GM10248 (cell line): ENCODE measurements around the gene GPR176.

Source experiments
- CTCF ChIA-PET: fragments of 300-600 bp; sonication (Branson Sonifier 250); formaldehyde crosslinking; extraction: SDS; loops from one replicate; lab custom pipeline; 2021; ENCODE audit warnings: antibody characterized with exemption; lab: Yijun Ruan, JAX
- POLR2A ChIA-PET: fragments of 350-650 bp; sonication (Branson Sonifier 250); formaldehyde crosslinking; extraction: SDS; loops from one replicate; lab custom pipeline; 2020; ENCODE audit warnings: antibody characterized with exemption; lab: Yijun Ruan, JAX
- DNase-seq: peaks from one replicate; pipeline ENCODE4 v3.0.0; 2012; ENCODE audit errors: extremely low spot score
- TF ChIP-seq, protein P1 (sequence below): IDR thresholded peaks from 2 replicates; pipeline ENCODE4 v1.5.1; 2012; ENCODE audit warnings: mild to moderate bottlenecking, low read depth; ENCODE audit errors: extremely low read depth, missing control alignments, control extremely low read depth

Gene GPR176

DNA sequence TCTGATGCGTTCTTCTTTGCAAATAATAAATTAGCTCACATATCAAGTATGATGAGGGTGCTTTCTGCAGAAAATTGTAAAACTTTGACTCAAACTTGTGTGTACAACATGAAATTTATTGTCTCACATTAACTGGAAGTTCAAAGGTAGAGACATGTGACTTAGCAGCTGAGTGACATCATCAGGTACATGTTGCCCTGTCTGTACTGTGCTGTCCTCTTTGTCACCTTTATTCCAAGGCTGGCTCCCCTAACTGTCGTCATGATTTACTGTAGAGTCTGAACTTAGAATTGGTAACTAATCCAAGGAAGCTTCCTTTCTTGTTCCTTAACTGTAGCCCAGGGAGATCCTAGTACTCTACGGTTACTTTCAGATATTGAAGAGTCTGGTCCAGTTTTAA, 125.1 kb downstream of the GPR176 start:
- CTCF ChIA-PET: interaction anchor here (1.0 to 1.7 kb wide), 3 partner anchors 9 to 479 kb away, joined by 3 to 4 read pairs (median 3); no protein-coding TSS in a partner anchor
- no peak for DNase-seq
- TF ChIP-seq, protein P1, sequence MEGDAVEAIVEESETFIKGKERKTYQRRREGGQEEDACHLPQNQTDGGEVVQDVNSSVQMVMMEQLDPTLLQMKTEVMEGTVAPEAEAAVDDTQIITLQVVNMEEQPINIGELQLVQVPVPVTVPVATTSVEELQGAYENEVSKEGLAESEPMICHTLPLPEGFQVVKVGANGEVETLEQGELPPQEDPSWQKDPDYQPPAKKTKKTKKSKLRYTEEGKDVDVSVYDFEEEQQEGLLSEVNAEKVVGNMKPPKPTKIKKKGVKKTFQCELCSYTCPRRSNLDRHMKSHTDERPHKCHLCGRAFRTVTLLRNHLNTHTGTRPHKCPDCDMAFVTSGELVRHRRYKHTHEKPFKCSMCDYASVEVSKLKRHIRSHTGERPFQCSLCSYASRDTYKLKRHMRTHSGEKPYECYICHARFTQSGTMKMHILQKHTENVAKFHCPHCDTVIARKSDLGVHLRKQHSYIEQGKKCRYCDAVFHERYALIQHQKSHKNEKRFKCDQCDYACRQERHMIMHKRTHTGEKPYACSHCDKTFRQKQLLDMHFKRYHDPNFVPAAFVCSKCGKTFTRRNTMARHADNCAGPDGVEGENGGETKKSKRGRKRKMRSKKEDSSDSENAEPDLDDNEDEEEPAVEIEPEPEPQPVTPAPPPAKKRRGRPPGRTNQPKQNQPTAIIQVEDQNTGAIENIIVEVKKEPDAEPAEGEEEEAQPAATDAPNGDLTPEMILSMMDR: no peak
- POLR2A ChIA-PET: no interaction called here

DNA sequence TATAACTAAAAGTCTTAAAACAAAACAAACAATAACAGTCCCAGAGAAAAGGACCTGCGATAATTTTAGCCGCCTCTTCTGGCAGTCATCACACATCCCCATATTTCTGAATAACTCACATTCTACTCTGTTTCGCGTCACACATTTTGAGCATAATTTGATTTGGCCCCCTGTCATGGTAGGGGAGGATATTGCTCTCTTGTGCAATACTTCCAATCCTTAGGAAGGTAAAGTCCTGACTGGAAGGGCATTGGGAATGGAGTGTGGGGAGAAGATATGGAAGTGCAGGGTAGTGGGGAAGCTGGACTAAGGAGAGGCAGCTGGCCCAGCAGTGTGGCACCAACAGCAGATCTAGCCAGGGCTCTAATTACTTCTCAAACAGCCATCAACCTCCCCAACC, 126.1 kb downstream of the GPR176 start:
- DNase-seq: no peak
- TF ChIP-seq, protein P1: no peak
- CTCF ChIA-PET: interaction anchor here (1.0 to 1.7 kb wide), 3 partner anchors 8 to 480 kb away, joined by 3 to 4 read pairs (median 3); no protein-coding TSS in a partner anchor
- POLR2A ChIA-PET: no interaction called here

DNA sequence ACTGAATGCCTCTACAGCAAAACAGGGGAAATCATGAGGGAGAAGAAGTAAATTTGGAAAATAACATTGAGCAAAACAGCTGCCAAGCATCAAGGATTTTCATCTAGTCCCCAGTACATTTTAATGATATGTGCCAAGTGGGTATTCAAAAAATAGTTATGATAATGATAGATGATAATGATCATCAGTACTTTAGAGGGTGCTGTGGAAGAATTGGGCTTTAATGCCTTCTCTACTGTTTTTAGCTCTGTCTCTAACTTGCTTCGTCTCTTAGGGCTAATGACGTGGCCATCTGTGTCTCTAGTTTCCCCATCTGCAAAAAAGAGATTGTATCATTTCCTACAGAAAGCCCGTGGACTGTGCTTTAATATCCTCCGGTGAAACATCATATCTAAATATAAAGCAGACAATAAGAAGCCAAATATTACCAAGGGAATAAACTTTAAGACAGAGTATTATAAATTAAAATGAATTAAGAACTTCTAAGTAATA, 127.2 kb downstream of the GPR176 start:
- POLR2A ChIA-PET: no interaction called here

DNA sequence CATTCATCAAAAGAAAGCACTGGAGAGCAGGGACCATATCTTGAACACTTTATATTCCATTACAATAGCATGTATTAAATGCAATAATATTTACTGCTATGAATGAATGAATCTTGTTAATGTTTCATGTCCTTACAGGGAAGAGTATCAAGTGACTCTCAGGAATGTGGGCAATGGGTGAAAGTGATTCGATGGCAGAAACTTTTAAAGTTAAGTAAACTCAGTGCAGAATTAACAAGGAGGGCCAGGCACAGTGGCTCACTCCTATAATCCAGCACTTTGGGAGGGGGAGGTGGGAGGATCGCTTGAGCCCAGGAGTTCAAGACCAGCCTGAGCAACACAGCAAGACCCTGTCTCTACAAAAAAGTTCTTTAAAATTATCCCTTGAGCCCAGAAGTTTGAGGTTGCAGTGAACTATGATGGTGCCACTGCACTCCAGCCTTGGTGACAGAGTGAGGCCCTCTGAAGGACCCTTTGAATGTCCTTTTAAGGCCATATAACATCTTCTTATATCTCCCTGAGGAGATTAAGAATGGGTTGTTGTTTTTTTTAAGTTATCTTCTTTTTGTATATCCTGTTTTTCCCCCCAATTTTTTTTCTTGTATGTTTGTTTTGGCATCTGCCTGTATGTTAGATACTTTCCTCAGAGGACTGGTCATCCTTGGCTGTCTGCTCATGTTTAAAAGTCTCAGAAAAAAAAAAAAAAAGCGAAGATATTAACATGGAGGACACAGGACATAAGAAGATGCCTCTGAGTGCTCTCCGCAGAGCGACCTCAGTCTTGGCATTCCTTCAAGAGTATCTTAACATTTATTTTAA, 127.8 kb downstream of the GPR176 start:
- TF ChIP-seq, protein P1: no peak
- ChIA-PET POLR2A (no interaction called here), CTCF (no interaction called here)
- DNase-seq: no peak

More for the DNA sequence above, 127.2 kb downstream of the GPR176 start:
- TF ChIP-seq, protein P1: no peak
- DNase-seq: no peak
- CTCF ChIA-PET: no interaction called here

DNA sequence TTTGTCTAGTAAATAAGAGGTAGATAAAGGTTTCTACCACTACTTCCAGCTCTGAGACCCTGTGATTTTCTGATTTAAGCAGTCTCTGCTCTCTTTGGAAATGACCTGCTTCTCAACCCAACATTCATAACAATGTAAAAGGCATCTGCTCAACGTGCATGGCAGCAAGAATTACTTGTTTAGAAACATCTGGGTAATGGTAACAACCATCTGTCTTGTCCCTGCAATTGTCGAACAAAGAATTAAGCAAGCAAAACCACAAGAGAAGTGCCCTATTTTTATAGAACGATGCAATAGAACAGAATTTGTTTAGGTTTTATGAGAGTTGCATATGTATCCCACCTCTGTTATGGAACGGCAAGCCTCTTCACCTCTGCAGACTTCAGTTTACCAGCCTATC, 130.3 kb downstream of the GPR176 start:
- TF ChIP-seq, protein P1: no peak
- ChIA-PET POLR2A (no interaction called here), CTCF (interaction anchor here (1.4 to 4.3 kb wide), 5 partner anchors 9 to 484 kb away, joined by 3 to 41 read pairs (median 5); no protein-coding TSS in a partner anchor)
- DNase-seq: no peak

DNA sequence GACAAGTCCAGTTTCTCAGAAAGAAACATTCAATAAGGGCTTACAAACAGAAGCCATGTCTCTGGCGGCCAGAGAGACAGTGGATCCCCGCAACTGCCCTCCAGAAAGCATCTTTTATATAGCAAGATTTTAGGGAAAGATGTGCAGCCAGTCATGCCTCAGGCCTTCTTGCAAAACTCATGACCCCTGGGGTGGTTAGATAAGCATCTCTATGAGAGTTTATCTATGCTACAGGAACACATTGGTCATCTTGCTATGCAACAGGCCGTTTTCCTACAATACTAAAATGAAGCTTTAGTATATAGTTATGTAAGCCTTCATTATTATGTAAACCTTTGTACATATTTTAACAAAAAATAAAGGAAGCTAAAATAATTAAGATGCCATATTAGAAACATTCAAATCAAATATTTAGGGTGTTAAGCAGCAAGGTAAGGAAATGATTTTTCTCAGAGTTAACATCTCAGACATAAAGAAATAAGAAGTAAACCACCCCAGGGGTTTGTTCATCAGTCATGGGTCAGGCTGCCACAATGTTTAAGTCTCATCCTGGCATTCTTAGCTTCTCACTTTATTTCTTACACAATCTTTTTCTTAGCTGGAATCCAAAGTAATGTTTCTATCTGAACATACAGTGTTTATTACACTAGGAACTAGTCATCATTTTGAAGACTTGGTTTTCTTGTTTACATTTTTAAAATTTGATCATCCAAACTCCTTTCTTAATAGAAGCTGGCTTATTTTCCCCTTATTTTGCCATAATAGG, 131.1 kb downstream of the GPR176 start:
- ChIA-PET POLR2A (no interaction called here), CTCF (interaction anchor here (1.2 to 4.3 kb wide), 12 partner anchors 10 to 490 kb away, joined by 3 to 41 read pairs (median 4); no protein-coding TSS in a partner anchor)
- TF ChIP-seq, protein P1: no peak
- DNase-seq: no peak
